CD4-positive, alpha-beta T cell treated with Interleukin-6 at 100 ng/mL for 8 hours (primary cell): ENCODE data around the gene TKTL1.
"Not testable (repeated sequence)": the region's sequence is repeated elsewhere in the genome, so short reads cannot be mapped to it uniquely, and the experiment has no call there.

Experiments
- DNase-seq: peaks from one replicate; pipeline ENCODE4 v3.0.0-alpha.2; 2020; ENCODE audit warnings: mixed read lengths, low spot score

The TKTL1 gene, protein sequence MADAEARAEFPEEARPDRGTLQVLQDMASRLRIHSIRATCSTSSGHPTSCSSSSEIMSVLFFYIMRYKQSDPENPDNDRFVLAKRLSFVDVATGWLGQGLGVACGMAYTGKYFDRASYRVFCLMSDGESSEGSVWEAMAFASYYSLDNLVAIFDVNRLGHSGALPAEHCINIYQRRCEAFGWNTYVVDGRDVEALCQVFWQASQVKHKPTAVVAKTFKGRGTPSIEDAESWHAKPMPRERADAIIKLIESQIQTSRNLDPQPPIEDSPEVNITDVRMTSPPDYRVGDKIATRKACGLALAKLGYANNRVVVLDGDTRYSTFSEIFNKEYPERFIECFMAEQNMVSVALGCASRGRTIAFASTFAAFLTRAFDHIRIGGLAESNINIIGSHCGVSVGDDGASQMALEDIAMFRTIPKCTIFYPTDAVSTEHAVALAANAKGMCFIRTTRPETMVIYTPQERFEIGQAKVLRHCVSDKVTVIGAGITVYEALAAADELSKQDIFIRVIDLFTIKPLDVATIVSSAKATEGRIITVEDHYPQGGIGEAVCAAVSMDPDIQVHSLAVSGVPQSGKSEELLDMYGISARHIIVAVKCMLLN

DNA sequence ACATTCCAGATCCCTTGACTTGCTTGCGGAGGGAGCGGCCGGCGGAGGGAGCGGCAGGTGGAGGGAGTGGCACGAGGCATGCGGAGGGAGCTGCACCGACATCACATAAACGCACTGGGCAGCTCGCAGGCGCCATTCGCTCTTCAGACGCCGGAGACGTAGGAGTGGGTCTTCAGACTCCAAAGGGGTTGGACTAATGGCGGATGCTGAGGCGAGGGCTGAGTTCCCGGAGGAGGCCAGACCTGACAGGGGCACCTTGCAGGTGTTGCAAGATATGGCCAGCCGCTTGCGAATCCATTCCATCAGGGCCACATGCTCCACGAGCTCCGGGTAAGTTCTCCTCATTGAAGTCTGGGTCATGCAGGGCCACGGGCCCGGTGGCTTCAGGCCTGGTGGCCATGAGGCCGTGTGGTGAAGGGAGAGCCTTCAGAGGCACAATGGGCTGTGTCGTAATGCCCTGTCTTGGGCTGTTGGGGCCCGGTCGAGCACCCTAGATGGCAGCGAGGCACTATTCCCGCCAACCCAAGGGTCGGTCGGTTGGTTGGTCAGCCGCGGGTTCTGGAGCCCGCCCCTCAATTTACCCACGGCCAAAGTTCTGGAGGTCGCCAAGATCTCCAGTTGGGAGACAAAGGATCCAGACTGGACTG, at the start of gene TKTL1:
Gene TKTL1 (plus strand): TSS at position 132 of the 647 bp plus-strand sequence. CDS start 65 bp downstream, at position 197.
- DNase-seq, result no peak

DNA sequence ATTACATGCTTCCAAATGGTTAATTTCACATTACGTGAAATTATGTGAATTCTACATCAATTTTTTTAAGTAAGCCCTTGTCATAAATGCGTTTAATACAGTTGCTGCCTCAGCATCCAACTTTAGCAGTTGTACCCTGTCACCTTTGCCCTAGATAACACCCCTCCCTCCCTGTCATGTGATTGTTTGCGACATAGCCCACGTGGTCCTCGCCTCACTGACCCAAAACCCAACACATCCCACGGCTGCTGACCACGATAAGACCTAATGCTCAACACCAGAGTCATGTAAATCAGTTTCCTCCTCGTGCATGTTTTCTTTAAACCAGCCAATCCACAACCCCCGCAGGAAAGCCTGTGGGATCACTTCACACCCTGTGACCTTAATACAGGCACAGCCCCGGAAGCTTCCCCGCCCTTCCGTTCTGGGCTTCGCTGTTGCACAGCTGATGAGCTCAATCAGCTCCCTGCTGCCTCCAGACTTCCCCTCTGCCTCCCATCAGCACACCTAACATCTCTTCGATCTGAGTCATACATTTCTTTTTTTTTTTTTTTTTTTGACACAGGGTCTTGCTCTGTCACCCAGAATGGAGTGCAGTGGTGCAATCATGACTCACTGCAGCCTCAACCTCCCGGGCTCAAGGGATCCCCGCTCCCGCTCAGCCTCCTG, 48.1 kb upstream of the TKTL1 start:
- DNase-seq, result not testable (repeated sequence)

DNA sequence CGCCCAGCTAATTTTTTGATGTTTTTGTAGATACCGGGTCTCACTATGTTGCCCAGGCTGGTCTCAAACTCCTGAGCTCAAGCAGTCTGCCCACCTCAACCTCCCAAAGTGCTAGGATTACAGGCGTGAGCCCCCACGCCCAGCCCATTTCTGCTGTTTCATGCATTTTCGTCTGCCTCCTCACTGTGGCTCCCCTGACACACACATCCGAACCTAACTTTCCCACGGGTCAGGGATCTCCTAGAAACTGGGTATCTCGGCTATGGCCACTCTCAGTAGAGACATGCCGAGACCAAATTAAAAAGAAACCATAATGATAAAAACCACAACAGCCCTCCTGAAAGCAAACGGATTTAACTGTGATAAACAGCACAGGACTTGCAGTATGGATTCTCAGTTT, 47.5 kb upstream of the TKTL1 start:
- not testable (repeated sequence) for DNase-seq

DNA sequence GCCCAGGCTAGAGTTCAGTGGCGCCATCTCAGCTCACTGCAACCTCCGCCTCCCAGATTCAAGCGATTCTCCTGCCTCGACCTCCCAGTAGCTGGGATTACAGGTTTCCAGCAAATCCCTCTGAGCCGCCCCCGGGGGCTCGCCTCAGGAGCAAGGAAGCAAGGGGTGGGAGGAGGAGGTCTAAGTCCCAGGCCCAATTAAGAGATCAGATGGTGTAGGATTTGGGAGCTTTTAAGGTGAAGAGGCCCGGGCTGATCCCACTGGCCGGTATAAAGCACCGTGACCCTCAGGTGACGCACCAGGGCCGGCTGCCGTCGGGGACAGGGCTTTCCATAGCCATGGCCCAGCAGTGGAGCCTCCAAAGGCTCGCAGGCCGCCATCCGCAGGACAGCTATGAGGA, 38.3 kb upstream of the TKTL1 start, which contains the start of gene OPN1MW3:
Gene OPN1MW3 (plus strand): TSS at position 301 of the 400 bp plus-strand sequence. CDS start 38 bp downstream, at position 339.
- not testable (repeated sequence) for DNase-seq

DNA sequence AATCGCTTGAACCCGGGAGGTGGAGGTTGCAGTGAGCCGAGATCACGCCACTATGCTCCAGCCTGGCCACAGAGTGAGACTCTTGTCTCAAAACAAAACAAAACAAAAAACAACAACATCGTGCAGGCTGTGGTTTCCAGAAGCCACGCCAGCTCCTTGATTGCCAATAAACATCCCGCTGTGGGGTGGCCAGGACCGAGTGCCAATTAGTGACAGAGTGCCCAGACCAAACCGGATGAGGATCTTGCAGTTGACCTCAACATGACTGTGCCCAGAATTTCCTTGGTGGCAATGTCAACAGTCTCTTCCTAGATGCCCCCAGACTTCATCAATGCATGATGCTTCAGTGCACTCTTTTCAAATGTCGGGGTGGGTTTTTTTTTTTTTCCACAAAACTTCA, 36.9 kb upstream of the TKTL1 start:
- not testable (repeated sequence) for DNase-seq

DNA sequence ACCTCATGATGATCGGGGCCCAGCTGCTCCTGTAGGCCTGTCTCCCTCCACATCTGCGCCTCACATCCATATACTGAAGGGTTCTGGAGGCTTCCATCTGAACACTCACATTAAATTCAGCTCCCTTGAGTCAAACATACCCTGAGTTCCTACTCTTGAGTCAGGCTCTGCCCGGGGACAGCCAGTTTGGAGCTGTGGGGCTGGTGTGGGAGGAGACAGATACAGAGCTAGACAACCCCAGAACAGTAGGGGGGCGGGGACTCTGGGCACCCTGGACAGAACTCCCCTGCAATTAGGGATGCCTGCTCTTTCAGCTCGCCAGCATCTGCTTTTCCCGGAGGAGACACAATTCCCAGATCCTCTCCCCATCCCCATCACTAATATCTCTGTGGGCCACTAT, 32.5 kb upstream of the TKTL1 start:
- DNase-seq, result not testable (repeated sequence)

DNA sequence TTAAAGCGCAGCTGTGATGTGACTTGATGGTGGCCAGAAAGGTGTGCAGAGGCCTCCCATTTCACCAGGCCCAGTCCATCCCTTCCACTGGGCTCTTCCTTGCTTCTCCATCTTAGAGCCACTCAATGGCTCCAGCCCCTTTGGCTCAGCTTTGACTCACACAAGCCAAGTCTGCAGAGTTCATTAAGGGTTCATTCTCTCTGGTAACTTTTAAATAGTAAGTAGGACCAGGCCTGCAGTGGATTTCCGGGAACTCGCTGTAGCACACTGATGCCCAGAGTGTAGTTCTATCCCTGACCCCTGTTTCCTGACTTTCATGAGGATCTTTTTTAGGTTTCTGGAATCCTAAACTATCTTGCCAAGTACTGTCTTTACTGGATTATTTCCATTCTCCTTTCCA, 26.4 kb upstream of the TKTL1 start:
- not testable (repeated sequence) for DNase-seq

DNA sequence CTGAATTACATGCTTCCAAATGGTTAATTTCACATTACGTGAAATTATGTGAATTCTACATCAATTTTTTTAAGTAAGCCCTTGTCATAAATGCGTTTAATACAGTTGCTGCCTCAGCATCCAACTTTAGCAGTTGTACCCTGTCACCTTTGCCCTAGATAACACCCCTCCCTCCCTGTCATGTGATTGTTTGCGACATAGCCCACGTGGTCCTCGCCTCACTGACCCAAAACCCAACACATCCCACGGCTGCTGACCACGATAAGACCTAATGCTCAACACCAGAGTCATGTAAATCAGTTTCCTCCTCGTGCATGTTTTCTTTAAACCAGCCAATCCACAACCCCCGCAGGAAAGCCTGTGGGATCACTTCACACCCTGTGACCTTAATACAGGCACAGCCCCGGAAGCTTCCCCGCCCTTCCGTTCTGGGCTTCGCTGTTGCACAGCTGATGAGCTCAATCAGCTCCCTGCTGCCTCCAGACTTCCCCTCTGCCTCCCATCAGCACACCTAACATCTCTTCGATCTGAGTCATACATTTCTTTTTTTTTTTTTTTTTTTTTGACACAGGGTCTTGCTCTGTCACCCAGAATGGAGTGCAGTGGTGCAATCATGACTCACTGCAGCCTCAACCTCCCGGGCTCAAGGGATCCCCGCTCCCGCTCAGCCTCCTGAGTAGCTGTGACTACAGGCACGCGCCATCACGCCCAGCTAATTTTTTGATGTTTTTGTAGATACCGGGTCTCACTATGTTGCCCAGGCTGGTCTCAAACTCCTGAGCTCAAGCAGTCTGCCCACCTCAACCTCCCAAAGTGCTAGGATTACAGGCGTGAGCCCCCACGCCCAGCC, 10.9 kb upstream of the TKTL1 start:
- not testable (repeated sequence) for DNase-seq

DNA sequence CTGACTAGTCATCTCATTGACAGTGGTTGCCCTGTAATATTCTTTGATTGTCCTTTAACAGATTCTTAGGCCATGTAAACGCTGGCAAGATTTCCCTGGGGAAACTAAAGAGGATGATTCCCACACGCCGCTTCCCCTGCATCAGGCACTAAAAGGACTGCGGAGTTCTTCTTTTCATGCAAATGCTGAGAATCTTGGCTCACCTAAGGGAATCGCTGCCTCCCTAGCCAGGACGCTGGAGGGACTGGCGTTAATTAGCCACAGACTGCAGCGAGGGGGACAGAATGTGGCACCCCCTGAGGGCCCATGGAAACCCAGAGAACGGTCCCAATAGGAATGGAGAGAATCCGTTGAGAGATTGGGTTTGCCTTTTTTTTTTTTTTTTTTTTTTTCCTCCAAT, 9.2 kb upstream of the TKTL1 start:
- DNase-seq, result not testable (repeated sequence)

DNA sequence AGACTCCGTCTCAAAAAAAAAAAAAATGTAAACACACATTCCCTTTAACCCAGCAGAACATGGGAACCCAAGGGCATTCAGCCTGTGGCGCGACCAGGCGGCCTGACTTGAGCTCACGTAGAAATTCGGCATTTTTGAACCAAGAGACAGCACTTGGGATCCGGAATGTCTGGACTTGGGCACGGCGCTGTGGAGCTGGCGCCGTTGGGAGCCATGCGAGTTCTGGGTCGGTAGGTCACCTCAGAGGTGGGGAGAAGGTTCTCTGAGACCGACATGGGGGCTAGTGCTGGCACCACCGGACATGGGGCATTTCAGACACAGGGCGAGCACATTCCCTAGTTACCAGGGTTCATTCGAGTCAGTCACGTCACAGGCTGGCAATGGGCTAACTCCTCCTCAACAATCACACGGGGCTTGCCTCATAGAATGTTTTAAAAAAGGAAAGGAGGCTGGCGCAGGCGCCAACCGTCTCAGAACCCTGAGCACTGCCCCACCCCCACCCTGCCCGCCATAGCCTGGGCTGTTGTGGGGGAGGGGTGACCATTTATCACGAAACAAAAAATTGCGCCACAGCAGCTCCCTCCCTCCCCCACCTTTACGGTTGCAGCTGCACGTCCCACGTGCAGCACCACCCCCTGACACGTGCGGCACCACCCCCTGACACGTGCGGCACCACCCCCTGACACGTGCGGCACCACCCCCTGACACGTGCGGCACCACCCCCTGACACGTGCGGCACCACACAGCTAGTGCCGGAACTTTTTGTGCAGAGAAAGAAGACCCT, 612 bp upstream of the TKTL1 start, which contains the start of gene TEX28:
Gene TEX28 (minus strand): TSS at position 334 of the 784 bp plus-strand sequence. CDS start 3,007 bp downstream, outside the sequence.
- no peak for DNase-seq

DNA sequence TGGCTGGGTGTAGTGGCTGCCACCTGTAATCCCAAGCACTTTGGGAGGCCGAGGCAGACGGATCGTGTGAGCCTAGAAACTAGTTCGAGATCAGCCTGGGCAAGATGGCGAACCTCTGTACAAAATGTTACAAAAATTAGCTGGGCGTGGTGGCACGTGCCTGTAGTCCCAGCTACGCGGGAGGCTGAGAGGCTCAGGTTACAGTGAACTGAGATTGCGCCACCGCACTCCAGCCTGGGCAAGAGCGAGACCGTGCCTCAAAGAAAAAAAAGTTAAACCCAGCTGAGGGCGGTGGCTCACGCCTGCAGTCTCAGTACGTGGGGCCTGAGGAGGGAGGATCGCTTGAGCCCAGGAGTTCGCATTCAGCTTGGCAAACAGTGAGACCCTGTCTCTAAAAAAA, 1.1 kb downstream of the TKTL1 start:
- no peak for DNase-seq

DNA sequence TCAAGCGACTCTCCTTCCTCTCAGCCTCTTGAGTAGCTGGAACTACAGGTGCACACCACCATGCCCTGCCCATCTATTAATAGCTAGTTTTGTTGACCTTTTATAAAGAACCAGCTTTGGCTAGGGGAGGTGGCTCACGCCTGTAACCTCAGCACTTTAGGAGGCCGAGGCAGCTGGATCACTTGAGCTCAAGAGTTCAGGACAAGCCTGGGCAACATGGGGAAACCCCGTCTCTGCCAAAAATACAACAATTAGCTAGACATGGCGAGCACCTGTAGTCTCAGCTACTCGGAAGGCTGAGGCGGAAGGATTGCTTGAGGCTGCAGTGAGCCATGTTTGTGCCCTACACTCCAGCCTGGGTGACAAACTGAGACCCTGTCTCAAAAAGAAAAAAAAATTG, 2.7 kb downstream of the TKTL1 start:
- DNase-seq, result no peak

DNA sequence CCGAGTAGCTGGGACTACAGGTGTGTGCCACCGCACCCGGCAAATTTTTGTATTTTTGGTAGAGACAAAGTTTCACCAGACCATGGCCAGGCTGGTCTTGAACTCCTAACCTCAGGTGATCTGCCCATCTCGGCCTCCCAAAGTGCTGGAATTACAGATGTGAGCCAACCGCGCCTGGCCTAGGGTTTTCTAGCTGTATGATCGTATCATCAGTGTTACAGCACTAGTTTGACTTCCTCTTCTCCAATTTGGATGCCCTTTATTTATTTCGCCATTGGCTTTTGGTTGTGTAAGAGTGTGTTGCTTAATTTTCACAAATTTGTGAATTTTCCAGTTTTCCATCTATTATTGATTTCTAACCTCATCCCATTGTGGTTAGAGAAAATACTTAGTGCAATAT, 5.2 kb downstream of the TKTL1 start:
- no peak for DNase-seq

DNA sequence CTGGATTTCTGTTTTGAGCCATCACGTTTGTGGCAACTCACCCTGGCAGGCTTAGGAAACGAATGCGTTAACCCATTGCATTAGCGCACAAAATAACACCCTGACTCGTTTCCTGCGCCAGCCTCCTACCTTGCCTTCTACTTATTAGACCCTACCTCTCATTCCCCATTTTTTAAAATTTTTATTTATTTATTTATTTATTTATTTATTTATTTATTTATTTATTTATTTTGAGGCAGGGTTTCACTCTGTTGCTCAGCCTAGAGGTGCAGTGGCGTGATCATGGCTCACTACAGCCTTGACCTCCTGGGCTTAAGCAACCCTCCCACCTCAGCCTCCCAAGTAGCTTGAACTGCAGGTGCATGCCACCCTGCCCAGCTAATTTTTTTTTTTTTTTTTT, 7.4 kb downstream of the TKTL1 start:
- DNase-seq, result not testable (repeated sequence)

DNA sequence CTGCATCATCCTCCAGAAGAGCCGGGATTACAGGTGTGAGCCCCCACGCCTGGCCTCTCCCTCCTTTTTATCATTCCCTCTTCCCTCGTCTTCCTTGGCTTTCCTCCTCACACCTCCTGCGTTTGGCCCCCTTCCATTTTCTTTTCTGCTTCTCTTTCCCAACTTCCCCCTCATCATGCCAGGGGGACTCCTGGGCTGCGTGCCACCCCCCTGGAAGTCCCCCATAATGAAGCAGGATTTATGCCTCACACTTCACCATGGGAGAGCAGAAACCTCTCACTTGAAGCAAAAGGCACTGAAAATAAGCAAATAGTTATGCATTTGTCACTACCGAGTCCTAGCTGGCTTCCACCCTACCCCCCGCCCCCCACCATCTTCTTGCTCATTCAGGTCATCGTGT, 7.9 kb downstream of the TKTL1 start:
- DNase-seq, result no peak

DNA sequence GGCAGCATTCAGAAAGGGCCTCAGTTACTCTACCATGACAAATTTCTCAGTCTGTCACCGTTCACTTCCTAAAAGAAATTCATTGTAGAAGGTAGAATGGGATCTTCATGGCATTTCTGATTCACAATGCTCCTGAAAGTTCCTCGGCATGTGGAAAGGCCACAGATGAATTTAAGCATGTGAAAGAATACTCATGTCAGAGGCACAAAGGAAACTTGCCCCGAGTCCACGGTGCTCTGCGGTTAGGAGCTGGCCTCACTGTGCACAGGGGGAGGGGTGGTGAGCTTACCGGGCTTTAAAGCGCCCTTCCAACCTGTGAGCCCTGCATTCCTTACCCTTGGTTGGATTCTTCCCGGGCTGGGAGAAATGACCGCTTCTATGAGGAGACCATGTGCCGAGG, 9.3 kb downstream of the TKTL1 start:
- DNase-seq, result no peak

DNA sequence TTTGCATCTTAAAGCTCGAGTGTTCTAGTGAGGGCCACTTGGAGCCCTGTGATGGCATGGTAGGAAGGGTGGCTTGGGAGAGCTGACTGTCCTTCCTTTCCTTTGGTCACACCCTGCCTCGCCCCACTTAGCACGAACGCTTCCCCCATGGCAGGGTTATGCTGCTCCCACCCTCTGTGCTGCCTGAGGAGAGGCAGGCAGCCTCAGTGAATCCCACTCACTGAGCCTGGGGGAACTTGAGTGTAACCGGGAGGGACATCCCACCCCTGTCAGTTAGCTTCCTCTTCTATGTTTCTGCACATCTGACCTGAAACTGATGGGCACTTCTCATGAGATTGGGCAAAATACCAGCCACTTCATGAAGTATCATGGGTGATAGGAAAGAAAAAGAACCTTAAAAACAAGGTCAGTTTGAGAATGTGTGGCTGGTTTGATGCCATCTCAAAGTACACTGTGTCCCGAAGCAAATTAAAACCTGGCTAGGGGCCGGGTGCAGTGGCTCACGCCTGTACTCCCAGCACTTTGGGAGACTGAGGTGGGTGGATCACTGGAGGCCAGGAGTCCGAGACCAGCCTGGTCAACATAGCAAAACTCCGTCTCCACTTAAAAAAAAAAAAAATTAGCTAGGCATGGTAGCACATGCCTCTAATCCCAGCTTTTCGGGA, 10.1 kb downstream of the TKTL1 start:
- no peak for DNase-seq

DNA sequence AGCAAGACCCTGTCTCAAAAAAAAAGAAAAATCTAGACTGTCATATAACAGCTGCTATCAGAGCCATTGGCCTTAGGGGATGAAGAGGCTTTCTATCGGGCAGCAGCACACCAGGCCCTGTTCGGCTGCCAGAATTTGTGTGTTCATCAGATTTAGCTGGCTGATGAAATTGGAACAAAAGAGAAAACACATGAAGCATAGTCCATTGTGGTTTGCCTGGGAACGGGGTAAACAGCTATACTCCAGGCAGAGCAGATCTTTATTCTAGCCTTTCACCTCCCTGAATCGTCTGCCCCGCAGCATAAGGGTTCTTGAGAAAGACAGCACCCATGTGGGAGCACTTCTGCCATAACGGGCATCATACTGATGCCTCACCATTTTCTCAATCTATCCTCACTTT, 11.6 kb downstream of the TKTL1 start:
- no peak for DNase-seq

DNA sequence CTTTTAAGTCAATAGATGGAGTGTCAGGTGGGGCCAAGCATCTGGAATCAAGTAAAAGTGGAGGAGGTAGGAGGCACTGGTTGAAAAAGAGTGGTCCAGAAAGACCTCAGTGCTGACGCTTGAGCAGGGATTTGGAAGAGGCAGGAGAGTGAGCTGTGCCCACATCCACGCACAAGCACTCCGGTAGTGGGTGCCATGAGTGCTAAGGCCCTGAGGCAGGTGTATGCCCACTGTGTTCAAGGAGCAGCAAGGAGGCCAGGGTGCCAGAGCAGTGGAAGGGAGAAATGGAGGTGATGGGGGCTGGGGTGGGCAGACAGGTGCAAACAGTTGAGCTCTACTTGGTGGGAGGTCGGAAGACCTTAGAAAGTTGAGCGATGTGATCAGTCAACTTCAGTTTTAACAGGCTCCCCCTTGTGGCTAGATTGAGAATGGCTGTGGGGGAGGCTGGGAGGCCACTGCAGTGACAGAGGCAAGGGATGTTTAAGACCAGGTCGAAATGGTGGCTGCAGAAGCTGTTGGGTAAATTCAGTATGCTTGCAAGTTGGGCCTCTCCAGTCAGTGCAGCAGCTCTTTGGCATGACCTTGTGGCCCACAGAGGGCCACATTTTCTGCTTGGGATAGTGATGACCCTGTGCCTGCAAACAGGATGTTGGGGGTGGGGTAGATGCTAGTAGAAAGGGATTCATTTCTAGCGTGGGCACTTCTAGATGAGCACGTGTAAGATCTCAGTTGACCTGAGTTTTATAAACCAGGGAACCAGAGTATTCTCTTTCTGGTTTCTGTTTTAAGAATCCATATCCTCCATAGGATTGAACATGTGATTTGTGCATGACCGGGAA, 12.7 kb downstream of the TKTL1 start:
- peak; percentile 77 for DNase-seq
